Measurements from ENCODE around the gene RRP8. TPM values are rescaled to one million over a fixed set of nuclear protein-coding genes. Genes with fewer than 3 reads are reported as not detected.

Gene RRP8
- total and polyA plus RNA-seq, 9 of the 15 experiments (the other 6 are each of a cell fraction or from before 2014, with no cell fraction given): 5.7 to 47.3 (median 32.6) TPM

- no peak for TF ChIP-seq HBP1 (CRISPR knock-in tag; IDR thresholded peaks at IDR 0.05)
- no peak for TF ChIP-seq ZNF165 (CRISPR knock-in tag; IDR thresholded peaks at IDR 0.05; ENCODE audit: borderline replicate concordance)
- TF ChIP-seq ZNF717 (CRISPR knock-in tag; IDR thresholded peaks at IDR 0.05): no peak
- TF ChIP-seq ZKSCAN8 (CRISPR knock-in tag; IDR thresholded peaks at IDR 0.05): no peak
- TF ChIP-seq FOXK2 (conservative IDR thresholded peaks at IDR 0.05 in 1 of 2, IDR thresholded peaks at IDR 0.05 in 1 of 2; ENCODE audit: low read depth in 2 of 2): peak; percentile 53 to 66; a peak in 3 of 4 replicates
- TF ChIP-seq ZBTB12 (CRISPR knock-in tag; IDR thresholded peaks at IDR 0.05): peak; percentile 87
- peak; percentile 73; the same call in 1 of the 2 replicates for TF ChIP-seq TFAP4 (CRISPR knock-in tag; IDR thresholded peaks at IDR 0.05; ENCODE audit: borderline replicate concordance)
- no peak for TF ChIP-seq ILK (tag; IDR thresholded peaks at IDR 0.05; ENCODE audit: borderline replicate concordance, low read depth)
- TF ChIP-seq ZBTB2 (IDR thresholded peaks at IDR 0.05): no peak; the same call in 1 of the 2 replicates
- TF ChIP-seq ZBTB43 (CRISPR knock-in tag; IDR thresholded peaks at IDR 0.05): no peak
- TF ChIP-seq ZNF644 (tag; IDR thresholded peaks at IDR 0.05; ENCODE audit: low read depth): no peak
- peak; percentile 86; the same call in 1 of the 2 replicates for TF ChIP-seq HDAC2 (IDR thresholded peaks at IDR 0.05)
- peak; percentile 58; the same call in 1 of the 2 replicates for TF ChIP-seq HES1 (IDR thresholded peaks at IDR 0.05; ENCODE audit: low read depth)
- no peak; the same call in 1 of the 2 replicates for TF ChIP-seq MAX (CRISPR knock-in tag; IDR thresholded peaks at IDR 0.05)
- no peak for TF ChIP-seq ZNF778 (CRISPR knock-in tag; IDR thresholded peaks at IDR 0.05)
- no peak for TF ChIP-seq HMGN3 (IDR thresholded peaks at IDR 0.05; ENCODE audit: borderline replicate concordance, extremely low read depth, insufficient read length, low read depth, low read length)
- TF ChIP-seq IRF9 (tag; IDR thresholded peaks at IDR 0.05): no peak
These were observed 15.8 kb upstream of the RRP8 start, which contains the start of gene TPP1 (continued) for GRCh38 chr11:6619004-6619745.

Measured in K562 (cell line).